K562 (cell line): ENCODE measurements around the gene YKT6. TPM values are rescaled to one million over a fixed set of nuclear protein-coding genes. Genes with fewer than 3 reads are reported as not detected.

Source experiments
- BHLHE40 ChIP-seq: IDR thresholded peaks from 2 replicates; pipeline ENCODE4 v1.6.1; 2011; ENCODE audit warnings: low read length, improper control_type of control experiment
- FOXP1 ChIP-seq: sonication (generic); formaldehyde crosslinking; IDR thresholded peaks from 2 replicates; pipeline ENCODE4 v1.8.0; 2022; ENCODE audit warnings: mild to moderate bottlenecking, missing genetic modification reagents
- HDAC2 ChIP-seq: fragments of 450-650 bp; IDR thresholded peaks from 2 replicates; pipeline ENCODE4 v1.6.1; 2016; ENCODE audit warnings: mild to moderate bottlenecking
- HDAC6 ChIP-seq: IDR thresholded peaks from 2 replicates; pipeline ENCODE4 v1.6.1; 2012; ENCODE audit warnings: low read depth, mild to moderate bottlenecking, control low read depth, inconsistent platforms, low read length, moderate library complexity
- ZBTB7A ChIP-seq: IDR thresholded peaks from 2 replicates; pipeline ENCODE4 v1.6.1; 2011; ENCODE audit warnings: low read depth, mild to moderate bottlenecking, low read length, moderate library complexity, borderline replicate concordance; ENCODE audit not compliant: control insufficient read depth
- ZFX ChIP-seq: sonication (generic); formaldehyde crosslinking; IDR thresholded peaks from 2 replicates; pipeline ENCODE4 v1.8.0; 2022; ENCODE audit warnings: mild to moderate bottlenecking, missing genetic modification reagents, moderate library complexity
- polyA plus RNA-seq, 8 experiments: library from polyadenylated mRNA; depleted of rRNA in 4 of 8; stranded (reverse) in 5 of 8; unstranded in 3 of 8; fragments of >200 nt; fragmentation: Nextera tagmentation in 2 of 8; fragmentation: Illumina TruSeq in 1 of 8; extraction: Ambion mirVana in 2 of 8; extraction: Trizol in 1 of 8; gene quantifications; 2 replicates each; pipeline versions ENCODE4 v1.2.1 to v1.2.3, GENCODE V29; 2011 to 2014; ENCODE audit warnings: inconsistent platforms in 1 of 8, missing spikeins in 1 of 8
- total RNA-seq, 7 experiments: library from RNA; depleted of rRNA in 6 of 7; stranded (reverse); fragments of >200 nt in 6 of 7; fragmentation: Illumina TruSeq in 2 of 7; extraction: Trizol in 2 of 7; gene quantifications; 2 replicates each; pipeline versions ENCODE4 v1.2.1 to v1.2.3, GENCODE V29; 2011 to 2021; ENCODE audit warnings: low replicate concordance in 1 of 7
- TF ChIP-seq, protein P1 (sequence below): fragments of 450-650 bp; IDR thresholded peaks from 2 replicates; pipeline ENCODE4 v1.6.1; 2016; ENCODE audit warnings: mild to moderate bottlenecking, moderate library complexity
- TF ChIP-seq, protein P2 (sequence below): sonication (generic); formaldehyde crosslinking; IDR thresholded peaks from 2 replicates; pipeline ENCODE4 v1.8.1; 2023; ENCODE audit warnings: mild to moderate bottlenecking, missing genetic modification reagents, moderate library complexity
- TF ChIP-seq, protein P3 (sequence below): sonication (generic); formaldehyde crosslinking; IDR thresholded peaks from 2 replicates; pipeline ENCODE4 v1.8.0; 2022; ENCODE audit warnings: mild to moderate bottlenecking, missing genetic modification reagents

The YKT6 gene
- total and polyA plus RNA-seq, 9 of the 15 experiments (the other 6 are each of a cell fraction or from before 2014, with no cell fraction given) = 1.6 to 90.6 (median 75.1) TPM

DNA sequence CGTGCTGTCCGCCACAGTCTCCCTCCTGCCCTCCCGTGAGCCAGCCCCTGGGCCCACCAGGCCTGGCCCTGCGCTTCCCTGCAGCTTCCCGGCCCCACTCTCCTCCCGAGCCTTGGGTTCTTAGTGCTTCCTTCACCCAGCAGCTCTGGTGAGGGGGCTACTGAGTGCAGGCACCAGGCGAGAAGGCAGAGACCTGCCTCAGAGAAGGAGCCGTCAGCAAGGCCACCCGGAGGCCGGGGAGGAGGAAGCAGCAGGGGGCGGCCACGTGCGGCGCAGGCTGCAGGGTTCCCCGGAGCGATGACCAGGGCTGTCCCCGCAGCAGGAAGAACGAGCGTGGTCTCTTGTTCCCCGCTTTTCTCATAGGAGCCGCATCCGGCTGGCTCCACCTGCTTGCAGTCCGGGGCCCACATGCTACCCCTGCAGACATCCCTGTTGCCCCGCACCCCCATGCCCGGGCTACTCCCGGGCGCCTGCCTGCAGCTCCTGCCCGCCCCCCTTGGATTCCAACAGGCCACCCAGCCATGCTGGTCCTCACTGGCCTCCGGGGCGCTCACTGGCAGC lies 20.5 kb downstream of the YKT6 start (continued):
- TF ChIP-seq, protein P1, sequence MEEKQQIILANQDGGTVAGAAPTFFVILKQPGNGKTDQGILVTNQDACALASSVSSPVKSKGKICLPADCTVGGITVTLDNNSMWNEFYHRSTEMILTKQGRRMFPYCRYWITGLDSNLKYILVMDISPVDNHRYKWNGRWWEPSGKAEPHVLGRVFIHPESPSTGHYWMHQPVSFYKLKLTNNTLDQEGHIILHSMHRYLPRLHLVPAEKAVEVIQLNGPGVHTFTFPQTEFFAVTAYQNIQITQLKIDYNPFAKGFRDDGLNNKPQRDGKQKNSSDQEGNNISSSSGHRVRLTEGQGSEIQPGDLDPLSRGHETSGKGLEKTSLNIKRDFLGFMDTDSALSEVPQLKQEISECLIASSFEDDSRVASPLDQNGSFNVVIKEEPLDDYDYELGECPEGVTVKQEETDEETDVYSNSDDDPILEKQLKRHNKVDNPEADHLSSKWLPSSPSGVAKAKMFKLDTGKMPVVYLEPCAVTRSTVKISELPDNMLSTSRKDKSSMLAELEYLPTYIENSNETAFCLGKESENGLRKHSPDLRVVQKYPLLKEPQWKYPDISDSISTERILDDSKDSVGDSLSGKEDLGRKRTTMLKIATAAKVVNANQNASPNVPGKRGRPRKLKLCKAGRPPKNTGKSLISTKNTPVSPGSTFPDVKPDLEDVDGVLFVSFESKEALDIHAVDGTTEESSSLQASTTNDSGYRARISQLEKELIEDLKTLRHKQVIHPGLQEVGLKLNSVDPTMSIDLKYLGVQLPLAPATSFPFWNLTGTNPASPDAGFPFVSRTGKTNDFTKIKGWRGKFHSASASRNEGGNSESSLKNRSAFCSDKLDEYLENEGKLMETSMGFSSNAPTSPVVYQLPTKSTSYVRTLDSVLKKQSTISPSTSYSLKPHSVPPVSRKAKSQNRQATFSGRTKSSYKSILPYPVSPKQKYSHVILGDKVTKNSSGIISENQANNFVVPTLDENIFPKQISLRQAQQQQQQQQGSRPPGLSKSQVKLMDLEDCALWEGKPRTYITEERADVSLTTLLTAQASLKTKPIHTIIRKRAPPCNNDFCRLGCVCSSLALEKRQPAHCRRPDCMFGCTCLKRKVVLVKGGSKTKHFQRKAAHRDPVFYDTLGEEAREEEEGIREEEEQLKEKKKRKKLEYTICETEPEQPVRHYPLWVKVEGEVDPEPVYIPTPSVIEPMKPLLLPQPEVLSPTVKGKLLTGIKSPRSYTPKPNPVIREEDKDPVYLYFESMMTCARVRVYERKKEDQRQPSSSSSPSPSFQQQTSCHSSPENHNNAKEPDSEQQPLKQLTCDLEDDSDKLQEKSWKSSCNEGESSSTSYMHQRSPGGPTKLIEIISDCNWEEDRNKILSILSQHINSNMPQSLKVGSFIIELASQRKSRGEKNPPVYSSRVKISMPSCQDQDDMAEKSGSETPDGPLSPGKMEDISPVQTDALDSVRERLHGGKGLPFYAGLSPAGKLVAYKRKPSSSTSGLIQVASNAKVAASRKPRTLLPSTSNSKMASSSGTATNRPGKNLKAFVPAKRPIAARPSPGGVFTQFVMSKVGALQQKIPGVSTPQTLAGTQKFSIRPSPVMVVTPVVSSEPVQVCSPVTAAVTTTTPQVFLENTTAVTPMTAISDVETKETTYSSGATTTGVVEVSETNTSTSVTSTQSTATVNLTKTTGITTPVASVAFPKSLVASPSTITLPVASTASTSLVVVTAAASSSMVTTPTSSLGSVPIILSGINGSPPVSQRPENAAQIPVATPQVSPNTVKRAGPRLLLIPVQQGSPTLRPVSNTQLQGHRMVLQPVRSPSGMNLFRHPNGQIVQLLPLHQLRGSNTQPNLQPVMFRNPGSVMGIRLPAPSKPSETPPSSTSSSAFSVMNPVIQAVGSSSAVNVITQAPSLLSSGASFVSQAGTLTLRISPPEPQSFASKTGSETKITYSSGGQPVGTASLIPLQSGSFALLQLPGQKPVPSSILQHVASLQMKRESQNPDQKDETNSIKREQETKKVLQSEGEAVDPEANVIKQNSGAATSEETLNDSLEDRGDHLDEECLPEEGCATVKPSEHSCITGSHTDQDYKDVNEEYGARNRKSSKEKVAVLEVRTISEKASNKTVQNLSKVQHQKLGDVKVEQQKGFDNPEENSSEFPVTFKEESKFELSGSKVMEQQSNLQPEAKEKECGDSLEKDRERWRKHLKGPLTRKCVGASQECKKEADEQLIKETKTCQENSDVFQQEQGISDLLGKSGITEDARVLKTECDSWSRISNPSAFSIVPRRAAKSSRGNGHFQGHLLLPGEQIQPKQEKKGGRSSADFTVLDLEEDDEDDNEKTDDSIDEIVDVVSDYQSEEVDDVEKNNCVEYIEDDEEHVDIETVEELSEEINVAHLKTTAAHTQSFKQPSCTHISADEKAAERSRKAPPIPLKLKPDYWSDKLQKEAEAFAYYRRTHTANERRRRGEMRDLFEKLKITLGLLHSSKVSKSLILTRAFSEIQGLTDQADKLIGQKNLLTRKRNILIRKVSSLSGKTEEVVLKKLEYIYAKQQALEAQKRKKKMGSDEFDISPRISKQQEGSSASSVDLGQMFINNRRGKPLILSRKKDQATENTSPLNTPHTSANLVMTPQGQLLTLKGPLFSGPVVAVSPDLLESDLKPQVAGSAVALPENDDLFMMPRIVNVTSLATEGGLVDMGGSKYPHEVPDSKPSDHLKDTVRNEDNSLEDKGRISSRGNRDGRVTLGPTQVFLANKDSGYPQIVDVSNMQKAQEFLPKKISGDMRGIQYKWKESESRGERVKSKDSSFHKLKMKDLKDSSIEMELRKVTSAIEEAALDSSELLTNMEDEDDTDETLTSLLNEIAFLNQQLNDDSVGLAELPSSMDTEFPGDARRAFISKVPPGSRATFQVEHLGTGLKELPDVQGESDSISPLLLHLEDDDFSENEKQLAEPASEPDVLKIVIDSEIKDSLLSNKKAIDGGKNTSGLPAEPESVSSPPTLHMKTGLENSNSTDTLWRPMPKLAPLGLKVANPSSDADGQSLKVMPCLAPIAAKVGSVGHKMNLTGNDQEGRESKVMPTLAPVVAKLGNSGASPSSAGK = peak; percentile 98
- TF ChIP-seq HDAC2 (no peak), ZBTB7A (0 out of 2 replicates have a peak, but pooled peaks have one; percentile 11), HDAC6 (no peak), BHLHE40 (peak; percentile 60; the same call in 1 of the 2 replicates), FOXP1 (CRISPR knock-in tag) (peak; percentile 95), ZFX (CRISPR knock-in tag) (peak; percentile 68)
- TF ChIP-seq, protein P2, sequence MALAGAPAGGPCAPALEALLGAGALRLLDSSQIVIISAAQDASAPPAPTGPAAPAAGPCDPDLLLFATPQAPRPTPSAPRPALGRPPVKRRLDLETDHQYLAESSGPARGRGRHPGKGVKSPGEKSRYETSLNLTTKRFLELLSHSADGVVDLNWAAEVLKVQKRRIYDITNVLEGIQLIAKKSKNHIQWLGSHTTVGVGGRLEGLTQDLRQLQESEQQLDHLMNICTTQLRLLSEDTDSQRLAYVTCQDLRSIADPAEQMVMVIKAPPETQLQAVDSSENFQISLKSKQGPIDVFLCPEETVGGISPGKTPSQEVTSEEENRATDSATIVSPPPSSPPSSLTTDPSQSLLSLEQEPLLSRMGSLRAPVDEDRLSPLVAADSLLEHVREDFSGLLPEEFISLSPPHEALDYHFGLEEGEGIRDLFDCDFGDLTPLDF (CRISPR knock-in tag) = no peak
- TF ChIP-seq, protein P3, sequence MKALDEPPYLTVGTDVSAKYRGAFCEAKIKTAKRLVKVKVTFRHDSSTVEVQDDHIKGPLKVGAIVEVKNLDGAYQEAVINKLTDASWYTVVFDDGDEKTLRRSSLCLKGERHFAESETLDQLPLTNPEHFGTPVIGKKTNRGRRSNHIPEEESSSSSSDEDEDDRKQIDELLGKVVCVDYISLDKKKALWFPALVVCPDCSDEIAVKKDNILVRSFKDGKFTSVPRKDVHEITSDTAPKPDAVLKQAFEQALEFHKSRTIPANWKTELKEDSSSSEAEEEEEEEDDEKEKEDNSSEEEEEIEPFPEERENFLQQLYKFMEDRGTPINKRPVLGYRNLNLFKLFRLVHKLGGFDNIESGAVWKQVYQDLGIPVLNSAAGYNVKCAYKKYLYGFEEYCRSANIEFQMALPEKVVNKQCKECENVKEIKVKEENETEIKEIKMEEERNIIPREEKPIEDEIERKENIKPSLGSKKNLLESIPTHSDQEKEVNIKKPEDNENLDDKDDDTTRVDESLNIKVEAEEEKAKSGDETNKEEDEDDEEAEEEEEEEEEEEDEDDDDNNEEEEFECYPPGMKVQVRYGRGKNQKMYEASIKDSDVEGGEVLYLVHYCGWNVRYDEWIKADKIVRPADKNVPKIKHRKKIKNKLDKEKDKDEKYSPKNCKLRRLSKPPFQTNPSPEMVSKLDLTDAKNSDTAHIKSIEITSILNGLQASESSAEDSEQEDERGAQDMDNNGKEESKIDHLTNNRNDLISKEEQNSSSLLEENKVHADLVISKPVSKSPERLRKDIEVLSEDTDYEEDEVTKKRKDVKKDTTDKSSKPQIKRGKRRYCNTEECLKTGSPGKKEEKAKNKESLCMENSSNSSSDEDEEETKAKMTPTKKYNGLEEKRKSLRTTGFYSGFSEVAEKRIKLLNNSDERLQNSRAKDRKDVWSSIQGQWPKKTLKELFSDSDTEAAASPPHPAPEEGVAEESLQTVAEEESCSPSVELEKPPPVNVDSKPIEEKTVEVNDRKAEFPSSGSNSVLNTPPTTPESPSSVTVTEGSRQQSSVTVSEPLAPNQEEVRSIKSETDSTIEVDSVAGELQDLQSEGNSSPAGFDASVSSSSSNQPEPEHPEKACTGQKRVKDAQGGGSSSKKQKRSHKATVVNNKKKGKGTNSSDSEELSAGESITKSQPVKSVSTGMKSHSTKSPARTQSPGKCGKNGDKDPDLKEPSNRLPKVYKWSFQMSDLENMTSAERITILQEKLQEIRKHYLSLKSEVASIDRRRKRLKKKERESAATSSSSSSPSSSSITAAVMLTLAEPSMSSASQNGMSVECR = 0 out of 2 replicates have a peak, but pooled peaks have one; percentile 39
